Non-pigmented ciliary epithelial cell (primary cell): ENCODE results near the gene FRMD6.

Experiments used
- DNase-seq: peaks from one replicate; pipeline ENCODE4 v3.0.0-alpha.2; 2010; ENCODE audit warnings: low read depth

The FRMD6 gene

DNA sequence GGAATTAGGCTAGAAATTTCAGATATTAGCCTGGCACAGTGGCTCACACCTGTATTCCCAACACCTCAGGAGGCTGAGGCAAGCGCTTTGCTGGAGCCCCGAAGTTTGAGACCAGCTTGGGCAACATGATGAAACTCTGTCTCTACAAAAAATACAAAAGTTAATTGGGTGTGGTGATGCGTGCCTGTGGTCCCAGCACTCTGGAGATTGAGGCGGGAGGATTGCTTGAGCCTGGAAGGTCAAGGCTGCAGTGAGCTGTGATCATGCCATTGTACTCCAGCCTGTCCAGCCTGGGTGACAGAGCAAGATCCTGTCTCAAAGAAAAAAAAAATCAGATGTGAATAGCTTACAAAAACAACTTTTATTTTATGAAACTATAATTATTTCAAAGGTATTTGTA, 15.1 kb downstream of the FRMD6 start:
- no peak for DNase-seq

DNA sequence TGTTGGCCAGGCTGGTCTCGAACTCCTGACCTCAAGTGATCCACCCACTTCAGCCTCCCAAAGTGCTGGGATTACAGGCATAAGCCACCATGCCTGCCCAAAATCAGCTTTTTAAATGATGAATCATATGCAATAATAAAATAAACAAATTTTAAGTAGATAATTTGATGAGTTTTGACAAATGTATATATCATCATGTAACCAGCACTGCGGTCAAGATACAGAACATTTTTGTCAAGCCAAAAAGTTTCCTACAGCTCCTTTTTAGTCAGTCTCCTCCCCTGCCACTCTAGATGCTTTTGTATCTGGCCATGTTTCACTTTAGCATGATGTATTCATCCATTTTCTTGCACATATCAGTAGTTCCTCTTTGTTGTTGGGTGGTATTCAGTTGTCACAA, 17.2 kb downstream of the FRMD6 start:
- no peak for DNase-seq

DNA sequence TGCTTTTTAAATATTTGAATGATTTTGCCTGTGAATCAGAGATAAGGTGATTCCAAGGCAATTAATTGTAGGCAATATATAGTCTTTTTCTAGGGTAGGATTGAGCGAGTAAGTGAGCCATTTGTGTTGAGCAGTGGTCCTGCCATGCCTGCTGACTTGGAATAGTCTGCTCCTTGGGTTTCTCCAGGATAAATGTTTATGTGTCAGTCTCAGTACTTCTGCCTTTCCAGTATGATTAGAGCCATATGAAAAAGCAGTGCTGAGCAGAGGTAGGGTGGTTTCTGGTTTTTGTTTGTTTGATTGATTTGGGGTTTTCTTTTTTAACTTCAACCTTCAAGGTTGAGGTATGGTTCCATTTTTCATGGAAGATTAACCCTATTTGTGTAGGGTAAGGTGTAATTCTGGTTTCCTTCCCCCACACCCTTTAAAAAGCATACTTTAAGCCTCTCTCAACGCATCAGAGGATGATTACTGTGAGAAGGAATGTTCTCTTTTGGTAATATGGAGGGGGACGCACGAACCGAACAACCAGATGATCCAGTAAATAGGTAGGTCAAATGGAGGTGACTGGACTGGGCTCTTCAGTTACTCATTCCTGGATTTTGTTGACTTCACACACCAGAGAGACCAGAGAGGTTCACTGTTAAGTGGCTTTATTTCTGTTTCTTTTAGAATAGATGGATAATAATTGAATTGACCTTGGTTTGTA, 22.7 kb downstream of the FRMD6 start:
- peak; percentile 87 for DNase-seq

DNA sequence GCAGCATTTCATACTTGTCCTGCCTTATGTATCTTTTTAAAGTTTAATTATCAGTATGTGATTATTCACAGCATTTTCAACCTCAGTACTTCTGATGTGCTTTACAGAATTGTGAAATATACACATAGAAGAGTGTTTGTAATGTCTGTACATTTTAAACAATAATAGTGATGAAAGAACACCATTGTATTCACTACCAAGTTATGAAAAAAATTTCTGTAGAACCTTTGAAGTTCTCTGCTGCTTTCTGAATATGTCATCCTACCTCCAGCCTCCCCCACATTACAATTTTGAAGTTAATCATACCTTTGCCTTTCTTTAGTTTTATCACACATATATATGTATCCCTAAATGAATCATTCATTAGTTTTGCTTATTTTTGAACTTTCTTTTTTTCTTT, 24.8 kb downstream of the FRMD6 start:
- DNase-seq: no peak

DNA sequence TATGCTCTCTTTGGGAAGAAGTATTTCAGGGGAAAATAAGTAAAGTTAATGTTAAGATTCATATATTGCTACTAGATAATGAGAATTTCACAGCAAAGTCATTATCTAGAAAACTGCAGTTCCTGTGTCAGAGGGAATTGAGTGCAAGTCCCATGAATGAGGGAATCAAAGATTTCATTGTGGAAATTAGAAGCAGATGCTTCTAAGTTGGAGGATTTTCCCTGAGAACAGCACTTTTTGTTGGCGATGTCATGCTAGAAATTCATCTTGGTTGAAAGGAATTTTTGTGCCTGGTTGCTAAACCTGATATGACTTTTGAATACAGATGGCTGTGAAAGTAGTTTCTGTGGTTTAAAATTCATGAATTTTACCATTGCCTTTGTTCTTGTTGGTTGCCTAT, 25.6 kb downstream of the FRMD6 start:
- DNase-seq: no peak

DNA sequence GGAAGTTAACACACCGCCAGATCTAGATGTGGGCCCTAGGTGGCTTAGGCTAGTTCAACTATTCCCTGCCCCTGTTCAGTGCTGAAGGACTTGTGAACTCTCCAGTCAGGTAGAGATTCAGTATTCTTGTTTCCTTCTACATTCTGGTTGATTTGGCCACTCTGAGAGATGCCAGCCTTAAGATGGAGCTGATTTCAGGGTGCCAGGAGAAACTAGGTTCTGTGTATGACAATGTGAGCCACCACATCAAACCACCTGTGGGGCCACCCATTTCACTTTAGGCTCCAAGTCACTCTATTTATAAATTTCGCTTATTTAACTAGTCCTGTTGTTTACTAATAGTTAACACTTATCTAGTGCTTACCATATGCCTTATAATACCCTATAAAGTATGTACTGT, 26.0 kb downstream of the FRMD6 start:
- DNase-seq: no peak

DNA sequence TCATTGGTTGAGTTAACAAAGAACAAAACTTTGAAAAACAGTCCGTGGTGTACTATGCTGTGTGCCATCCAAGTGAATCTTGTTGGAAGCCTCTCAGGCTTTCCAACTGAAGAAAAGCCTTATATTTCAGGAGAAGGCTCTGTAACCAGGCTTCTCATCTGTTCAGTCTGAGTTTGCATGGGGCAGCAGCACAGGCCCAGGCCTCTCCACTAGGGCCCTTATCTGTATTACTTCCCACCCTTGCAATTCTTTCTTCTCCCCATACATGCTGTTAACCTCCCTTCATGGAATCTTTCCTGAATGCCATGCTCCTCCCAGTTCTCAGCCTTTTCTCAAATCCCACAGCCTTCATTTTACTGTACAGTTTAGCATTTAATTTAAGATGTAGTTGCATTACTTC, 28.3 kb downstream of the FRMD6 start:
- no peak for DNase-seq

DNA sequence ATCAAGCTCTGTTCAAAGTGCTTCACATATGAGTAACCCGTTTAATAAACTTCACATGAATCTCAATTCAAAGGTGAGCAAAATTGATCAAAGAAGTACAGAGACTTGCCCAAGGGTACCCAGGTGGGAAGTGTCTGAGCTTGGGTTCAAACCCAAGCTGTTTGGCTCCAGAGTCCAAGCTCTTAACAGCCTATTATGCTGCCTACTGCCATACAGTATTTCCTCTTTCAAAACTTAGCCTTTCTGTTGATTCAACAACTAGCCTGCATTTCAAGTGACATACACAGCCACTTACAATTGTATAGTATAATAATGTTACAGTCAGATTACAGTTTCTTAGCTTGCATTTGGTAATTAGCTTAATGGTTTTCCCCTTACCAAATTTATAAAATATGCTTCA, 29.7 kb downstream of the FRMD6 start:
- DNase-seq: no peak

DNA sequence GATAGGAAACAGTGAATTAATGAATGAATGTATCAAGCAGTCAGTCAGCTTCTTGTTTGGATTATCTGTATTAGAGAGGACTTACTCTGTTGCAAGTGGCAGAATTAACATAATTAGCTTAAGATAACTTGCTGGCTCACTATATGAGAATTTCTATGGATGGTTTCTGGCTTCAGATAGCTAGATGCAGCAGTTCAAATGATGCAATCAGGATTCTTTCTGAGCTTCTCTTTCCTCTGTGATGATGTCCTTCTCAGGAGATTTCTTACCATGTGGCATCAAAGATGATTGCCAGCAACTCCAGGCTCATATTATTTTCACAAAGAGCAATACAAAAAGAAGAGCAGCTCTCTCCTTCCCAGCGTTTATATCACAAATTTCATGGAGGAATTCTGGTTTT, 30.7 kb downstream of the FRMD6 start:
- no peak for DNase-seq

DNA sequence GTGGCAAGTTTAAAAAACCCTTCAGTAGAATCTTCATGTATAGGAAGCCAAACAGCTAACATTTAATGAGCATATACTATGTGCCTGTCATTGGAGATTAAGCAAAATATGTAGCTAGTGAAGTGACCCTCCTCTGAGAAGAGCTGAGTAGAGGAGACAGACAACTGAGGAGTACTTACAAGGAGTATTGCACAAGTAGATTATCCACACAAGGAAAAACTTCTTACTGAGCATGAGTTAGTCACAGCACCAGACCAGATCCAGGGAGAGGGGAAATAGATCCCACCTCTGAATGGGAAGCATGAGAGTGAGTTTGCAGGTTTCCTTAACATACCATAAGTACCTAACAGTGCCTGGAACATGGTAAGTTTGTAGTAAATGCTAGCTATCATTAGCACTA, 33.0 kb downstream of the FRMD6 start:
- DNase-seq: no peak

DNA sequence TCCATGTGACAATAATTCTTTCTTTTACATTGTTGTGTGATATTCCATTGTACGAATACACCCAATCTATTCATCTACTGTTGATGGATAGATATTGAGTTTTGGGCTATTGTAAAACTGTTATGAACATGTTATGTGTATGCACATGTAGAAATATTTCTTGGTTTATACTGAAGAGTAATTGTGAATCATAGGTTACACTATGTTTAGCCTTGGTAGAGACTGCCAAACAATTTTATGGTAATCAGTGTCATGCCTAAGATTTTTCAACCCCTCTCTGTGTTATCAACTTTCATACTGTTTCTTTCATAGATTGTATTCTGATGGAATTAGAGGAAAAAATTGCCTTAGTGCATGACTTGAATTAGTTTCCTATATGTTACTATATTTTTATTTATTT, 39.5 kb downstream of the FRMD6 start:
- no peak for DNase-seq

DNA sequence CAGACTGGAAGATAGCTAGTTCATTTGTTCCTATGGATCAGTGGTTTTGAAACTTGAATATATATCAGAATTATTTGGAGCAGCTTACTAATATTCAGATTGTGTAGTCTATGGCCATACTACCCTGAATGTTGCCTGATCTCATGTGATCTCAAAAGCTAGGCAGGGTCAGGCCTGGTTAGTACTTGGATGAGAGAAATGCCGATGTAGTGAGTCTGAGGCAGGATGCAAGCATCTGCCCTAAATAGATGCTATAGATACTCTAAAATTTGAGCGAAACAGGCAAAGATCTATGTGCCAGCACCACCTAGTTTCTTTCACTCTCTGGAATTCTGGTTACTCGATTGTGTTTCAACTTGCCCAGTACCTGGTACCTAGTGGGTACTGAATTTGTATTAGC, 40.9 kb downstream of the FRMD6 start:
- no peak for DNase-seq

DNA sequence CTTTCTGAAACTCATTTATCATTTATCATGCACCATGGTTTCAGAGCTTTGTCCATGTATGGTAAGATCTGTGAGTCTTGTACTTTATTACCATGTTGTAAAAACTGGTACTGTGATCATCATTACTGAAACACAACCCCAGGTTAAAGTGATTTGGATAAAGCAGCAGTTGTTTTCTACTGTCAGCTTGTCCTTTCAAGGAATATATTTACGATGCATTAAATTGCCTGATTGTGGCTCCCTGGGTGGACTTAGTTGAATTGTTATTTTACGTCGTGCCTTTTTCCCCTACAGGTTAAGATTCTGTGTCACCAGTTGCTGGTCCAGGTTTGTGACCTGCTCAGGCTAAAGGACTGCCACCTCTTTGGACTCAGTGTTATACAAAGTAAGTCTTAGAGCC, 46.1 kb downstream of the FRMD6 start:
- no peak for DNase-seq

DNA sequence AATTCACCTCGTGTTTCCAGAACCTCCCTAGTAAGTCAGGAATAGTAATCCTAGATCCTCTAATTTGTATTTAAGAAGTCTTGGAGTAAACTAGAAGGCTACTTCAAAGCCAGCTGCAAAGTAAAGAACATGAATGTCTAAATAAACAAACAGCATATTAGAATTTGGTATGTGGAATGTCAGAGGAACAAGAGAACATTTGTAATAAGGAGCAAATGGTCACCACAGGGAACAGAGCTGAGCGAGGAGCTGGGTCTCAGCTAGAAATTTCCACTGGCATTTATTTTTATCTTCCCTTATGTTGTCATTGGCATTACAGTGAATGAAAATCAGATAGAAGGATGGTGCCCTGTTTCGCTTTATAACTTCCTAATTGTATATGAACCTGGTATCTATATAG, 50.2 kb downstream of the FRMD6 start:
- DNase-seq: no peak

DNA sequence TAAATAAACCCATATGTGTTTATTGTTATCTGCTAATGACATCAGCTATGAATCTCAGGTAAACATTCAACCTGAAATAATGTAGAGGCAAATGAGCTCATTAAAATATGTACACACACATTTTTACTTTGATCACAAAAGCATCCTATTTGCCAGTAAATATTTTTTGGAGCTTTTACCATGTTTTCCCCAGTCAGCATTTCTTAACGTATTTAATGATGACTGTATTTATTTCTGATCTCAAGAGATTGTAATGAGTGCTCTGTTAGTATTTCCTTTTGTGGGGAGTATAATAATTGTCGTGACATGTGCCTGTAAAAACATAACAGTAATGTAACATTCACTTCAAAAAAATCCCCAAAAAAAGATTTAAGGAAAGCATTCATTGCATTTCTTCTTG, 52.1 kb downstream of the FRMD6 start:
- DNase-seq: no peak

DNA sequence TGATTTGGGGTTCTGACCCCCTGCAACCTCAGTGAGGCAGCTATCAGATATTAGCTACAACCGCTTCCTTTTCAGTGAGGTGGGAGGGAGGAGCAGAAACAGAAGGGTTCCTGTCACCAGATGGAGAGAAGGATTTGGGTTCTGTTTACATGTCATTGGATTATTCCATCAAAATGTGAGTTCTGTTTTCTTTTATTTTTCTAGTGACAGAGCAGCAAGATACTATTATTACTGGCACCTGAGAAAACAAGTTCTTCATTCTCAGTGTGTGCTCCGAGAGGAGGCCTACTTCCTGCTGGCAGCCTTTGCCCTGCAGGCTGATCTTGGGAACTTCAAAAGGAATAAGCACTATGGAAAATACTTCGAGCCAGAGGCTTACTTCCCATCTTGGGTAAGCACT, 52.8 kb downstream of the FRMD6 start:
- DNase-seq: no peak

DNA sequence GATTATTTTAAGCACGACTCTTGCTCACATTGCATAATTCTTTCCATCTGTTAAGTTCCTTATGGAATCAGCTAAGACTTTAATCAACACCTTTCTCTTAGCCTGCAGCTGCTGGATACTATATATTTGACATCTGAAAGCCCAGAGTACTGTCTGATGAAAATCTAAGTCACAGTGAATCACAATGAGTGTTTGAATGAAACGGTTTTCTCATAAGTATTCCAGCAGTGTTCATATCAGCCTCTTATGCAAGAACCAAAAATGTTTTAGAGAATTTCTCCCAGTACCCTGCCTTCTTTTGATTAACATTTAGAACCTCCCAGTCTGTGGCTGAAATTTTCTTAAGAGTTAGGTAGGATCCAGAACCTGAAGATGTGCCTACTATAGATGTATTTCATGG, 55.6 kb downstream of the FRMD6 start:
- no peak for DNase-seq

DNA sequence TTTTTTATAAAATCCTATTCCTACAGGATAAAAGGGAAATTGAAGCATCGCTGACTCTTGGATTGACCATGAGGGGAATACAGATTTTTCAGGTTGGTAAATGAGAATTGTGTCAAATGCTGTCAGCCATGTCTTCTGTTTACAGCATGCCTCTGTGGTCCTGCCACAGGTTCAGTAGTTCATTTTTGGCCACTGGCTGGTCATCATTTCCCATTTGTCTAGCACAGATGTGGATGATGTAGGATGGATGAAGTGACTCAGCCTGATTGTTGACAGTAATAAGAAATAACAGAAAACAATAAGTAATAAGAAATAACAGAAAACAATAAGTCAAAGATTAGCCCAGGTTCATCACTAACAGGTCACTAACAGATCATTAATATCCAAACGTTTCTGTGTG, 59.8 kb downstream of the FRMD6 start:
- no peak for DNase-seq

DNA sequence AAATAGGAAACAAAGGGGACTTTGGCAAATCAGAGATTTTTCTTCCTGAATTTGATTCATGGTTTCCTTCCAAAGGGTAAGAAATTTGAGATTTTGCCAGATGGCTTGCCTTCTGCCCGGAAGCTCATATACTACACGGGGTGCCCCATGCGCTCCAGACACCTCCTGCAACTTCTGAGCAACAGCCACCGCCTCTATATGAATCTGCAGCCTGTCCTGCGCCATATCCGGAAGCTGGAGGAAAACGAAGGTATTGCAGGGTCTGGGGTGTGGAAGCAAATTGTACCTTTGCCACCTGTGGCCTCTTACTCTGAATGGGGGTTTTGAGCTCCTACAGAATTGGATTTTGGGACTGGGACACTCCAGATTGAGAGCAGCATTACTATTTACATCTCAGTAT, 63.5 kb downstream of the FRMD6 start:
- no peak for DNase-seq

DNA sequence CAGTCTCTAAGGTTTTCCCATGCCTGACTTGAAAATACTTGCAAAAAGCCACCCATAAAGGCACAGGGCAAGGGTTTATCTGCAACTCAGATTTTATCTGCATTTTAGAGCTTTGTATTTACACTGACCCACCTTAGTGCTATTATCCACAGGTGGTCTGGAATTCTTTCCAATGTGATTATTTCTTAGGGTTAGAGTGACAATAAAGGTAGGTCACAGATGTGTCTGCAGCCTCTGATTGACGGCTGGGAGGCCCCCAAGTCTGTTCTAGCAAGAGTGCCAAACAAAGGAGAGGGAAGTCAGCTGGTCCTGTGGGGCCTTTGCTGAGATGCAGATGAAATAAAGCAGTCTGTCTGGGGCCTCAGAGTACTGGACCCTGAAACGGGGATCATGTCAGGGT, 64.0 kb downstream of the FRMD6 start:
- no peak for DNase-seq

DNA sequence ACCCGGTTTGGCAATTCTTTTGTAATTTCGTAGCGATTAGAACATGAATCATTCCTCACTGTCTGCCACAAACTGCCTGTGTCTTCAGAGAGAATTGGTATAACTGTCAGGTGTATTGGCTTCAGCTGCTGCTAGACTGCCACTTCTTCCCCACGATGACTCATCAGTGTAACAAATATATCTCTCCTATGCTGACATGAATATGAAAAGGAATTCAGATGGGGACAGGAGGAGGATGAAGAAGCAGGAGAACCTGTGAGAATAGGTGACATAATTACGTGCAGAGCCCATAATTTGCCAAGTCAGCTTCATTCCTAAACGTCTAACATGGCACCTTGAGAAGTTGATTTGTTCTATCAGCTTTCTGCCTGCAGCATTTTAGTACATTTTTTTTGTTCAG, 64.9 kb downstream of the FRMD6 start:
- no peak for DNase-seq

DNA sequence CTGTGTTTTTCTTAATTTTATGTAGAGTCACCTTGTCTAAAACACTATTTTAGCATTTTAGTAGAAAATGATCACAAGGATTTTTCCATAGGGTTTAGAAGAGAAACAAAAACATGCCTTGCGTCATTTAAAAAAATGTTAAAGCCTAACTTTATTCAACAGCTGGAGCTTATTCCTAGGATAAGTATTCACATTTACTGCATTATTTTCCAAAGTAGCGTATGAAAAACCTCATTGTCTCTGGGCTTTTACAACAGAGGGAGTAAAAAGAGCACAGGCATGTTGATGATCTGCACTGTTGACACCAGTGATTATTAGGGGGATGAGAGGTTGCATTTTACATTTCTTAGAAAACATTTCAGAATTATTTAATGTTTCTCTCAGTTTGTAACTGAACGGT, 66.1 kb downstream of the FRMD6 start:
- no peak for DNase-seq

DNA sequence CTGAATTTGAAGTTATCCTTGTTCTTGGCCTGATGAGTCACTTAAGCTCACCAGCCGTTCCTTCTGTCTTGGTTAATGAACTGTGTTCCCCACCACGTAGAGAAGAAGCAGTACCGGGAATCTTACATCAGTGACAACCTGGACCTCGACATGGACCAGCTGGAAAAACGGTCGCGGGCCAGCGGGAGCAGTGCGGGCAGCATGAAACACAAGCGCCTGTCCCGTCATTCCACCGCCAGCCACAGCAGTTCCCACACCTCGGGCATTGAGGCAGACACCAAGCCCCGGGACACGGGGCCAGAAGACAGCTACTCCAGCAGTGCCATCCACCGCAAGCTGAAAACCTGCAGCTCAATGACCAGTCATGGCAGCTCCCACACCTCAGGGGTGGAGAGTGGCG, 68.2 kb downstream of the FRMD6 start:
- DNase-seq: no peak

DNA sequence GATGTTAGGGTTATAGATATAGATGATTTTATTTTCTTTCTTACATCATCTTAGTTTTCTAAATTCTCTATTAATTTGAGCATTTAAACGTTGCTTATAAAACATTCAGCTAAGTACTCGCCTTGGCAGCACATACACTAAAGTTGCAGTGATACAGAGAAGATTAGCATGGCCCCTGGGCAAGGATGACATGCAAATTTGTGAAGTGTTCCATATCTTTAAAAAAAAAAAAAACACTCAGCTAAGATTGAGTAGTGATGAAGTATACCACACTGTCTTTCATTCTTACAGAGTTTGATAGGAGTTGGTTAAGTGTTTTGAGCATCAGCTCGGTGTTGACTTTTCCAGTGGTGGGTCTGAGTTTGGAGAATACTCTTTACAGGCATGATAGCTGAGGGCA, 72.3 kb downstream of the FRMD6 start:
- DNase-seq: no peak

DNA sequence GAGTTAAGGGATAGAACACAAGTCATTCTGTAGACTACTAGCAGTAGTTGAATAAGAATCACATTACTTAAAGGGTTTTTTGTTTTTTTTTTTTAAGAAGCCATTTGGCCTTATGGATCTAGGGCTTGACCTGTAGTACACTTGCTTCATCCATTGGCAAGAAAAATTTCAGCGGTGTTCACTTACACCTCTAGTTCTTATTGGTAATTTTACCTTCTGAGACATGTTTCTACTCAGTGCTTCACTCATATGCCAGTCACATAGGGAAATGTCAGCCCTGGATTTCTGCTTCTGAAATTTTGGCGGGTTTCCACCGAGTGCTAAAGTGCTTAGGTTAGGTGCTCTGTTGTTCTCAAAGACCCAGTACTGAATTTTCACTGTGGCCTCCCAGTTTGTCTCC, 72.9 kb downstream of the FRMD6 start:
- no peak for DNase-seq
